ENCODE measurements around the gene PKD1. TPM values are rescaled to one million over a fixed set of nuclear protein-coding genes. Genes with fewer than 3 reads are reported as not detected.

The PKD1 gene
- total and polyA plus RNA-seq, 3 donors from 2014 or later: 83.4 to 337 (median 323) TPM

- no peak for DNase-seq
- Histone ChIP-seq H3K27ac (no peak overlapping the region), H3K4me1 (peaks cover 12% of the 10 kb centered on the region), H3K9me3 (no peaks in the 10 kb centered on the region), H3K36me3 (ENCODE audit: low read depth, missing control alignments) (no peaks in the 10 kb centered on the region), H3K4me3 (no peak overlapping the region), H3K27me3 (no peaks in the 10 kb centered on the region)
- 95 to 98% methylated on average over 13 to 21 of the region's 21 CpGs for WGBS, 2 donors
- intact Hi-C loops (cut with DNase I; ENCODE audit: low total_unique reads): no loop called here
- TF ChIP-seq, protein P1, sequence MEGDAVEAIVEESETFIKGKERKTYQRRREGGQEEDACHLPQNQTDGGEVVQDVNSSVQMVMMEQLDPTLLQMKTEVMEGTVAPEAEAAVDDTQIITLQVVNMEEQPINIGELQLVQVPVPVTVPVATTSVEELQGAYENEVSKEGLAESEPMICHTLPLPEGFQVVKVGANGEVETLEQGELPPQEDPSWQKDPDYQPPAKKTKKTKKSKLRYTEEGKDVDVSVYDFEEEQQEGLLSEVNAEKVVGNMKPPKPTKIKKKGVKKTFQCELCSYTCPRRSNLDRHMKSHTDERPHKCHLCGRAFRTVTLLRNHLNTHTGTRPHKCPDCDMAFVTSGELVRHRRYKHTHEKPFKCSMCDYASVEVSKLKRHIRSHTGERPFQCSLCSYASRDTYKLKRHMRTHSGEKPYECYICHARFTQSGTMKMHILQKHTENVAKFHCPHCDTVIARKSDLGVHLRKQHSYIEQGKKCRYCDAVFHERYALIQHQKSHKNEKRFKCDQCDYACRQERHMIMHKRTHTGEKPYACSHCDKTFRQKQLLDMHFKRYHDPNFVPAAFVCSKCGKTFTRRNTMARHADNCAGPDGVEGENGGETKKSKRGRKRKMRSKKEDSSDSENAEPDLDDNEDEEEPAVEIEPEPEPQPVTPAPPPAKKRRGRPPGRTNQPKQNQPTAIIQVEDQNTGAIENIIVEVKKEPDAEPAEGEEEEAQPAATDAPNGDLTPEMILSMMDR (IDR thresholded peaks at IDR 0.05): no peak
- TF ChIP-seq POLR2A (IDR thresholded peaks at IDR 0.05): no peak
These were observed 58.0 kb downstream of the PKD1 start for GRCh38 chr16:2077696-2078095.

GRCh38 chr16:2077016-2077415, 58.7 kb downstream of the PKD1 start:
- TF ChIP-seq POLR2A (IDR thresholded peaks at IDR 0.05): no peak
- TF ChIP-seq, protein P1 (IDR thresholded peaks at IDR 0.05): no peak
- 87 to 91% methylated on average over 17 of the region's 17 CpGs for WGBS, 2 donors

GRCh38 chr16:2076072-2076865, 59.4 kb downstream of the PKD1 start:
- no peak for DNase-seq
- WGBS, 2 donors: 93 to 94% methylated on average over 18 to 28 of the region's 28 CpGs
- Histone ChIP-seq H3K27ac (no peak overlapping the region), H3K27me3 (no peaks in the 10 kb centered on the region), H3K9me3 (no peaks in the 10 kb centered on the region), H3K4me1 (peaks cover under 1% of the 10 kb centered on the region), H3K4me3 (no peak overlapping the region), H3K36me3 (ENCODE audit: low read depth, missing control alignments) (no peaks in the 10 kb centered on the region)
- intact Hi-C loops (cut with DNase I; ENCODE audit: low total_unique reads): no loop called here
- TF ChIP-seq POLR2A (IDR thresholded peaks at IDR 0.05): no peak
- TF ChIP-seq, protein P1 (IDR thresholded peaks at IDR 0.05): no peak

More at GRCh38 chr16:2077016-2077415, 58.7 kb downstream of the PKD1 start:
- Histone ChIP-seq H3K4me3 (no peak overlapping the region), H3K4me1 (peaks cover 8% of the 10 kb centered on the region), H3K36me3 (ENCODE audit: low read depth, missing control alignments) (no peaks in the 10 kb centered on the region), H3K9me3 (no peaks in the 10 kb centered on the region), H3K27me3 (no peaks in the 10 kb centered on the region), H3K27ac (no peak overlapping the region)
- intact Hi-C loops (cut with DNase I; ENCODE audit: low total_unique reads): no loop called here
- no peak for DNase-seq

DNA sequence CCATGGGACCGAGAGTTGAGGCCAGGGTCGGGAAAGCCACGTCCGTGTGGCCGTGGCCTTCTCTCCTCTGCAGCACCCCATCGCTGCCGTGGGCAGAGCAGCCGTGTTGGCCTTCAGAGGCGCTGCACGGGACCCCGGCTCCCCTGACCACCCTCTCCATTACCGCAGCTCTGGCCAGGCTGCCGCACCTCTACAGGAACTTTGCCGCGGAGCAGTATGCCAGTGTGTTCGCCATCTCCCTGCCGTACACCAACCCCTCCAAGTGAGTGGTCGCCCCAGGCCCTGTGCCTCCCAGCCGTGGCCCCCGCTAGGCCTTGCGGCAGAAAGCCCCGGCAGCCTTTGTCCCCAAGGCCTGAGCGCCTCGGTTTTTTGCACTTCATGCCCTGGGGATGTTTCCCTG, 60.1 kb downstream of the PKD1 start:
- H3K4me1 ChIP-seq: no peaks in the 10 kb centered on the region
- no peak overlapping the region for H3K27ac ChIP-seq
- WGBS, 2 donors: 93 to 100% methylated on average over 11 to 24 of the region's 24 CpGs
- intact Hi-C loops (cut with DNase I; ENCODE audit: low total_unique reads): no loop called here
- no peaks in the 10 kb centered on the region for H3K27me3 ChIP-seq
- no peaks in the 10 kb centered on the region for H3K9me3 ChIP-seq
- no peaks in the 10 kb centered on the region for H3K36me3 ChIP-seq (ENCODE audit: low read depth, missing control alignments)
- H3K4me3 ChIP-seq: no peak overlapping the region
- no peak for TF ChIP-seq POLR2A (IDR thresholded peaks at IDR 0.05)
- TF ChIP-seq, protein P1 (IDR thresholded peaks at IDR 0.05): no peak
- DNase-seq: no peak

GRCh38 chr16:2074071-2074470, 61.6 kb downstream of the PKD1 start:
- Histone ChIP-seq H3K4me3 (no peak overlapping the region), H3K4me1 (no peaks in the 10 kb centered on the region), H3K27ac (no peak overlapping the region), H3K9me3 (no peaks in the 10 kb centered on the region), H3K27me3 (no peaks in the 10 kb centered on the region), H3K36me3 (ENCODE audit: low read depth, missing control alignments) (no peaks in the 10 kb centered on the region)
- no peak for TF ChIP-seq POLR2A (IDR thresholded peaks at IDR 0.05)
- TF ChIP-seq, protein P1 (IDR thresholded peaks at IDR 0.05): no peak
- 97 to 100% methylated on average over 2 to 19 of the region's 20 CpGs for WGBS, 2 donors
- DNase-seq: no peak
- intact Hi-C loops (cut with DNase I; ENCODE audit: low total_unique reads): no loop called here
